Measurements from ENCODE around the gene GLB1L2.
A peak's percentile ranks its signal among the peaks of the same experiment; 100 is the strongest.
"Not testable (repeated sequence)": the region's sequence is repeated elsewhere in the genome, so short reads cannot be mapped to it uniquely, and the experiment has no call there.

The GLB1L2 gene

GRCh38 chr11:134293119-134294113, 38.4 kb upstream of the GLB1L2 start:
- Histone ChIP-seq H3K4me1 (ENCODE audit: insufficient read depth, low read length) (peaks cover 9% of the 10 kb centered on the region), H3K9me3 (ENCODE audit: low read length) (no peaks in the 10 kb centered on the region), H2AFZ (ENCODE audit: low read depth, low read length) (no peak overlapping the region), H3K36me3 (ENCODE audit: insufficient read depth, low read length) (no peaks in the 10 kb centered on the region), H3K27me3 (ENCODE audit: insufficient read depth, low read length) (peaks cover 8% of the 10 kb centered on the region), H3K4me3 (ENCODE audit: low read length) (no peak overlapping the region)

- peaks cover 13% of the 10 kb centered on the region for H3K27me3 ChIP-seq (ENCODE audit: insufficient read depth, low read length)
- no peaks in the 10 kb centered on the region for H3K9me3 ChIP-seq (ENCODE audit: low read length)
- no peak overlapping the region for H2AFZ ChIP-seq (ENCODE audit: low read depth, low read length)
- no peaks in the 10 kb centered on the region for H3K36me3 ChIP-seq (ENCODE audit: insufficient read depth, low read length)
- no peak overlapping the region for H3K4me3 ChIP-seq (ENCODE audit: low read length)
- peaks cover 4% of the 10 kb centered on the region for H3K4me1 ChIP-seq (ENCODE audit: insufficient read depth, low read length)
These were observed 37.1 kb upstream of the GLB1L2 start for GRCh38 chr11:134294664-134295063.

DNA sequence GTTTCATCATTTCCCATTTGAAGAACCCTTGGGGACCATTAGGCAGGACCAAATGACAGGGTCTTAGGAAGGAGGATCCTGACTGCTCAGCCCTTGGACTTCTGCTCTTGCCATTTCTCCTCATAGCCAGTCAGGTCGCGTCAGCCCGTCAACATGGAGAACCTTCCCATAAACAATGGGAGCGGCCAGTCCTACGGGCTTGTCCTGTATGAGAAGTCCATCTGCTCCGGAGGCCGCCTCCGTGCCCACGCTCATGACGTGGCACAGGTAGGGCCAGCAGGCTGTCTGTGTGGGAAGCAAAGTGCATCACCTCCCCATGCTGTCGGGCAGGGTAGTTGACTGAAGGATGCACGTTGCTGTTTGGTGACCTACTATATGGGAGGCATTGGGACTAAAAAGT, 19.6 kb upstream of the GLB1L2 start:
- Histone ChIP-seq H3K36me3 (ENCODE audit: insufficient read depth, low read length) (no peaks in the 10 kb centered on the region), H2AFZ (ENCODE audit: low read depth, low read length) (no peak overlapping the region), H3K9me3 (ENCODE audit: low read length) (no peaks in the 10 kb centered on the region), H3K27me3 (ENCODE audit: insufficient read depth, low read length) (peaks cover 17% of the 10 kb centered on the region), H3K4me1 (ENCODE audit: insufficient read depth, low read length) (no peaks in the 10 kb centered on the region), H3K4me3 (ENCODE audit: low read length) (no peak overlapping the region)

GRCh38 chr11:134312807-134313206, 19.0 kb upstream of the GLB1L2 start:
- Histone ChIP-seq H3K36me3 (ENCODE audit: insufficient read depth, low read length) (no peaks in the 10 kb centered on the region), H3K4me3 (ENCODE audit: low read length) (no peak overlapping the region), H3K4me1 (ENCODE audit: insufficient read depth, low read length) (no peaks in the 10 kb centered on the region), H3K27me3 (ENCODE audit: insufficient read depth, low read length) (peaks cover 17% of the 10 kb centered on the region), H2AFZ (ENCODE audit: low read depth, low read length) (no peak overlapping the region), H3K9me3 (ENCODE audit: low read length) (no peaks in the 10 kb centered on the region)

GRCh38 chr11:134313379-134313778, 18.4 kb upstream of the GLB1L2 start:
- peaks cover 17% of the 10 kb centered on the region for H3K27me3 ChIP-seq (ENCODE audit: insufficient read depth, low read length)

GRCh38 chr11:134313821-134314607, 17.8 kb upstream of the GLB1L2 start:
- Histone ChIP-seq H3K27me3 (ENCODE audit: insufficient read depth, low read length) (peaks cover 17% of the 10 kb centered on the region), H3K36me3 (ENCODE audit: insufficient read depth, low read length) (no peaks in the 10 kb centered on the region), H3K4me3 (ENCODE audit: low read length) (no peak overlapping the region), H3K9me3 (ENCODE audit: low read length) (no peaks in the 10 kb centered on the region), H3K4me1 (ENCODE audit: insufficient read depth, low read length) (no peaks in the 10 kb centered on the region), H2AFZ (ENCODE audit: low read depth, low read length) (no peak overlapping the region)

More at GRCh38 chr11:134313379-134313778, 18.4 kb upstream of the GLB1L2 start:
- Histone ChIP-seq H2AFZ (ENCODE audit: low read depth, low read length) (no peak overlapping the region), H3K9me3 (ENCODE audit: low read length) (no peaks in the 10 kb centered on the region), H3K4me3 (ENCODE audit: low read length) (no peak overlapping the region), H3K36me3 (ENCODE audit: insufficient read depth, low read length) (no peaks in the 10 kb centered on the region), H3K4me1 (ENCODE audit: insufficient read depth, low read length) (no peaks in the 10 kb centered on the region)

DNA sequence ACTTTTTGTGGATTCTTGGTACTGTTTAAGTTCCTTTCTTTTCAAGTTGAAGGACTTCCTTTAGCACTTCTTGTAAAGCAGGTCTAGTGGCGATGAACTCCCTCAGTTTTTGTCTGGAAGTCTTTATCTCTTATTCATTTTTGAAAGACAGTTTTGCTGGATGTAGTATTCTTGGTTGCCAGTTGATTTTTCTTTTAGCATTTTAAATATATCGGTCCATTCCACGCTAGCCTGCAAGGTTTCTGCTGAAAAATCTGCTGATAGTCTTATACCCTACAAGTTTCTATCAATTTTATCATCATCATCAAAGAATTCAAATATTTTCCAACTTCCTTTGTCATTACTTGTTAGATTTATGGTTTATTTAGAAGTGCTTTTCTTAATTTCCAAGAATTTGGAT, 14.7 kb upstream of the GLB1L2 start:
- no peaks in the 10 kb centered on the region for H3K4me1 ChIP-seq (ENCODE audit: insufficient read depth, low read length)
- peaks cover 11% of the 10 kb centered on the region for H3K27me3 ChIP-seq (ENCODE audit: insufficient read depth, low read length)
- no peak overlapping the region for H3K4me3 ChIP-seq (ENCODE audit: low read length)
- H3K36me3 ChIP-seq (ENCODE audit: insufficient read depth, low read length), result no peaks in the 10 kb centered on the region
- no peak overlapping the region for H2AFZ ChIP-seq (ENCODE audit: low read depth, low read length)
- H3K9me3 ChIP-seq (ENCODE audit: low read length), result no peaks in the 10 kb centered on the region

- not testable (repeated sequence) for H3K27me3 ChIP-seq (ENCODE audit: insufficient read depth, low read length); H3K9me3 ChIP-seq (ENCODE audit: low read length); H3K36me3 ChIP-seq (ENCODE audit: insufficient read depth, low read length); H3K4me3 ChIP-seq (ENCODE audit: low read length); H2AFZ ChIP-seq (ENCODE audit: low read depth, low read length); H3K4me1 ChIP-seq (ENCODE audit: insufficient read depth, low read length)
These were observed 10.4 kb upstream of the GLB1L2 start for GRCh38 chr11:134321373-134321772.

DNA sequence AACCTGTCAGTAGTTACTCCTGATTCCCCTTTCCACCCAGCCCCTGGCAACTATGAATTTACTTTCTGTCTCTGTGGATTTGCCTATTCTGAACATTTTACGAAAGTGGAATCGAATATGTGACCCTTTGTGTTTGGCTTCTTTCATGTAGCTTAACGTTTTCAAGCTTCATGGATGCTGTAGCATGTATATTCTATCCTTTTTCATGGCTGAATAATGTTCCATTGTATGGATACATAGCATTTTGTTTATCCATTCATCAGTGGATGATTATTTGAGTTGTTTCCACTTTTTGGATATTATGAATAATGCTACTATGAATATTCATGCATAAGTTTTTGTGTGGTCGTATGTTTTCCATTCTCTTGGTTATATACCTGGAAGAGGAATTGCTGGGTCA, 9.2 kb upstream of the GLB1L2 start:
- Histone ChIP-seq H3K27me3 (ENCODE audit: insufficient read depth, low read length) (peaks cover 2% of the 10 kb centered on the region), H3K4me3 (ENCODE audit: low read length) (no peak overlapping the region), H2AFZ (ENCODE audit: low read depth, low read length) (no peak overlapping the region), H3K36me3 (ENCODE audit: insufficient read depth, low read length) (no peaks in the 10 kb centered on the region), H3K9me3 (ENCODE audit: low read length) (peaks cover under 1% of the 10 kb centered on the region), H3K4me1 (ENCODE audit: insufficient read depth, low read length) (no peaks in the 10 kb centered on the region)

DNA sequence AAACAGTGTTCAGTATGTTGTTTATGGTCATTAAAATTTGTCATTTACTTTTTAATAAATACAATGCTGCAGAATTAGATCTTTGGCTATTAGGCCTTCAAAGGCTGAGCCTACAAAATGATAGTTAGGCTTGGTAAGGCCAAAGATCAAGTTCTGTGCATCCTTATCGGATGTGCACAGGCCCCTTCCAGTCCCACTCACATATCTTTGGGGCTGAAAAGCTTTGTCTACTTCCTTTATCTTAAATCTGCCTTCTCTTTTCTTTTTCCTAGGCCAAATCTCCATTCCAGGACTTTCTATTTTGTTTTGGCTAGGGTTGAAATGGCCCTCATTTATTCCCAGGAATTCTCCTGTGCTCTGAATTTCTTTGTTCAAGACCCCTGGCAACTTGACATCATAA, 3.4 kb upstream of the GLB1L2 start:
- no peak overlapping the region for H2AFZ ChIP-seq (ENCODE audit: low read depth, low read length)
- H3K27me3 ChIP-seq (ENCODE audit: insufficient read depth, low read length), result peaks cover 2% of the 10 kb centered on the region
- no peaks in the 10 kb centered on the region for H3K36me3 ChIP-seq (ENCODE audit: insufficient read depth, low read length)
- peaks cover 3% of the 10 kb centered on the region for H3K4me1 ChIP-seq (ENCODE audit: insufficient read depth, low read length)
- no peak overlapping the region for H3K4me3 ChIP-seq (ENCODE audit: low read length)
- peaks cover 2% of the 10 kb centered on the region for H3K9me3 ChIP-seq (ENCODE audit: low read length)

GRCh38 chr11:134330611-134331353, 1.0 kb upstream of the GLB1L2 start:
- Histone ChIP-seq H3K36me3 (ENCODE audit: insufficient read depth, low read length) (no peaks in the 10 kb centered on the region), H2AFZ (ENCODE audit: low read depth, low read length) (no peak overlapping the region), H3K27me3 (ENCODE audit: insufficient read depth, low read length) (peaks cover 2% of the 10 kb centered on the region), H3K4me3 (ENCODE audit: low read length) (peak overlapping the region; percentile 44), H3K9me3 (ENCODE audit: low read length) (peaks cover 2% of the 10 kb centered on the region), H3K4me1 (ENCODE audit: insufficient read depth, low read length) (peaks cover 3% of the 10 kb centered on the region)

GRCh38 chr11:134332189-134332631, 422 bp downstream of the GLB1L2 start:
- H3K4me1 ChIP-seq (ENCODE audit: insufficient read depth, low read length), result peaks cover 3% of the 10 kb centered on the region
- peaks cover under 1% of the 10 kb centered on the region for H3K27me3 ChIP-seq (ENCODE audit: insufficient read depth, low read length)

More at GRCh38 chr11:134332189-134332631, 422 bp downstream of the GLB1L2 start:
- H3K36me3 ChIP-seq (ENCODE audit: insufficient read depth, low read length), result no peaks in the 10 kb centered on the region
- peak overlapping the region; percentile 80 for H2AFZ ChIP-seq (ENCODE audit: low read depth, low read length)
- peak overlapping the region; percentile 71 for H3K4me3 ChIP-seq (ENCODE audit: low read length)
- peaks cover 2% of the 10 kb centered on the region for H3K9me3 ChIP-seq (ENCODE audit: low read length)

All from neuron (in vitro differentiated cells).